RWPE1 (cell line): Measurements from ENCODE around the gene DNAH9.

Experiments
- CTCF ChIA-PET: fragments of 350-600 bp; sonication (Branson Sonifier 250); formaldehyde crosslinking; extraction: SDS; loops from one replicate; lab custom pipeline; 2021; lab: Yijun Ruan, JAX
- POLR2A ChIA-PET: fragments of 400-600 bp; formaldehyde crosslinking; extraction: SDS; loops from one replicate; lab custom pipeline; 2020; ENCODE audit warnings: antibody characterized with exemption; ENCODE audit not compliant: low non-redundant PET; lab: Yijun Ruan, JAX
- DNase-seq: peaks from one replicate; pipeline ENCODE4 v3.0.0; 2012; ENCODE audit warnings: low spot score
- H3K27ac ChIP-seq: fragments of 450-650 bp; 2 replicates; pipeline ENCODE4 v1.5.1; 2017
- CTCF ChIP-seq: fragments of 450-650 bp; conservative IDR thresholded peaks from 2 replicates; pipeline ENCODE4 v1.5.1; 2017; ENCODE audit warnings: low read depth, mild to moderate bottlenecking

Gene DNAH9

GRCh38 chr17:11719203-11719602, 120.9 kb downstream of the DNAH9 start:
- DNase-seq: no peak
- POLR2A ChIA-PET: no interaction called here
- CTCF ChIA-PET: no interaction called here
- no peak overlapping the region for H3K27ac ChIP-seq
- TF ChIP-seq CTCF: no peak

DNA sequence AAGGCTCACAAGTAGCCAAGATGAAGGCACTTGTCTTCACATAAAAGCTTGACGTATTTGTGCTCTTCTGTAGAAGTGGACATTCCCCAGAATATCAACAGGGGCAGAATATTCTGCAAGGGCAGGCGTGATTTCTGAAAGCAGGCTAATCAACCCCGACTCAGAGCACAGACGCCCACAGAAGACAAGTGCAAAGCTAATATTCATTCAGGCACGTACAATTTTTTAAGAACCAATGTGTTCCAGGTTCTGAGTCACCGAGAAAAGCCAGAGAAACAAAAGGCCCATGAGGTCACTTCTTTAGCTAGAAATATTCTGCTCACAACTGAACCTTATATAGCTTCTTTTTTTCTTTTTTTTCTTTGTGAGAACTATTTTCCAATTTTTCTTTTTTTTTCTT, 121.6 kb downstream of the DNAH9 start:
- H3K27ac ChIP-seq: no peak overlapping the region
- TF ChIP-seq CTCF: no peak
- CTCF ChIA-PET: interaction anchor here (0.6 kb wide), 1 partner anchor 220 kb away, joined by 3 read pairs; no protein-coding TSS in a partner anchor

DNA sequence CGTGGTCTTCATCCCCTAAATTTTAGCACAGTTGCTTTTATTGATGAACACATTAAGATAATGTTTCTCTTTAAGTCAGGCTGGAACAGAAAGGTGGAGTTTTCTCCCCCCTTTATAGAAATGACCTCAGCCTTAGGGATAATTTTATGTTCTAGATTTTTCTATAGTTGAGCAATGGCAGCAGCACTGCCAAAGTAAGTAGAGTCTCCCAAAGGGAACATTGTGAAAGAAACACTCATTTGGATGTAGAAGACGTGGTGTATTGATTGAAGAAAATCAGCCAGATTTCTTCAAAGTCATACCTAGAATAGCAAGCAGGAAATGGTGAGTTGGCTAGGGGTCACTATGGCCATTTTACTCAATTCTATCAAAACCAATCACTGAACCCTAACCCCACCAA, 122.5 kb downstream of the DNAH9 start:
- no peak overlapping the region for H3K27ac ChIP-seq
- no peak for DNase-seq
- TF ChIP-seq CTCF: no peak
- ChIA-PET POLR2A (no interaction called here), CTCF (no interaction called here)

More for the DNA sequence above, 121.6 kb downstream of the DNAH9 start:
- POLR2A ChIA-PET: no interaction called here
- DNase-seq: no peak

DNA sequence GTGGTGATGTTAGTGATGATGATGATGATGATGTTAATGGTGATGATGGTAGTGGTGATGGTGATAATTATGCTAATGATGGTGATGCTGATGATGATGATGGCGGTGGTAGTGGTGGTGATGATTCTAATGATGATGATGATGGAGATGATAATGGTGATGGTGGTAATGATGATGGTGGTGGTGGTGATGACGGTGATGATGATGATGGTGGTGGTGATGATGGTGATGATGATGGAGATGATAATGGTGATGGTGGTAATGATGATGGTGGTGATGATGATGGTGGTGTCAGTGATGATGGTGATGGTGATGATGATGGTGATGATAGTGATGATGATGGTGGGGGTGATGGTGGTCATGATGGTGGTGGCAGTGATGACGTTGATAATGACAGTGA, 132.5 kb downstream of the DNAH9 start:
- DNase-seq: no peak
- no peak for TF ChIP-seq CTCF
- H3K27ac ChIP-seq: no peak overlapping the region
- ChIA-PET POLR2A (no interaction called here), CTCF (no interaction called here)

DNA sequence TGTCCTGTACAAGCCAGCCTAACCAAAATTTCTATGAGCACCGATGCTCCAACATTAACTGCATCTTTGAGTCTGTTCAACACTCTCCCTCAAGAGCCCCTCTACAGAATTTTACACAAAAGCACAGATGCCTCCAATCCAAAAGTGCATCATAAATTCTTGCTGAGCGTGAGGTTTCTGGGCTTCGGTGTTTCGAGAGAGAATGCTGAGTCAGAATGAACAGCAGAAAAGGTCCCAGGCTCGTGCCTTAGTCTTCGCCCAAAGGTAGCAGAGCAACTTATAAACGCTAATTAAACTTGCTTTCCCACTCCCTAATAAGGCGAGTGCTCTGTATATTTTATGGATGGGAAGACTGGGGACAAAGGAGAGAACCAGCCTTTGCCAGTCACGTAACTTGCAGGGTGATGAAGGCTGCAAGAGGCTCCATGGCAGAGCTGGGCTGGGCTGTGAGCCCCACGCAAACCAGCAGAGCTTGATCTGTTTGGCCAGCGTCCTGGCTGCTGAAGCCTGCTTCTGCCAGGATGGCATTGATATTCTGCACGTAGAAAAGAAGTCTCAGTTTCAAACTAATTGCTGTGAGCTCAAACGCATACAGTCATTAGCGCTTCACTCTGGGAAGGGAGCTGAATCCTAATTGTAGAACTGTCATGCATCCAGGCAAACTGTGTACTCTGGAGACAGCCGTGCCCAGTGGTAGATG, 138.5 kb downstream of the DNAH9 start:
- CTCF ChIA-PET: no interaction called here
- POLR2A ChIA-PET: no interaction called here
- TF ChIP-seq CTCF: no peak
- DNase-seq: no peak
- H3K27ac ChIP-seq: no peak overlapping the region

DNA sequence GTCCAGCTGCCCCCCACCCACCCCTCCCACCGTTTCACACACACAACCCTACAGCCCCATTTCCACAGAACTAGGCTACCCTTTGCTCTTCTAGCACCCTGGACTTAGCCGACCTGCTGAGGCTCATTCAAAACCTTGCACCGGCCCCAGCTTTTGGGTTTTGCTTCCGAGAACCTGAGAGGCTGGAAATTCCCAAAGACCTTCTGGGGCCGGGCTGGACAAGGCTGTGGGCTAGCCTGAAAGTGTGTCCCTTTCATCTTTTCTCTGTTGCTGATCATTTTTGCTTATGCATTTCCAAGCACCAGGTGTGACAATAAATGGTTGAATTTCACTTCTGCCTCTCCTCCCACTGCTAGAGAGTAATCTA, 139.0 kb downstream of the DNAH9 start:
- no peak for DNase-seq
- POLR2A ChIA-PET: no interaction called here
- CTCF ChIA-PET: no interaction called here
- no peak overlapping the region for H3K27ac ChIP-seq
- TF ChIP-seq CTCF: no peak

GRCh38 chr17:11738151-11738550, 139.9 kb downstream of the DNAH9 start:
- CTCF ChIA-PET: no interaction called here

More at GRCh38 chr17:11738151-11738550, 139.9 kb downstream of the DNAH9 start:
- POLR2A ChIA-PET: no interaction called here
- no peak overlapping the region for H3K27ac ChIP-seq
- DNase-seq: no peak
- TF ChIP-seq CTCF: no peak
